ENCODE measurements around the gene NAPEPLD.

DNA sequence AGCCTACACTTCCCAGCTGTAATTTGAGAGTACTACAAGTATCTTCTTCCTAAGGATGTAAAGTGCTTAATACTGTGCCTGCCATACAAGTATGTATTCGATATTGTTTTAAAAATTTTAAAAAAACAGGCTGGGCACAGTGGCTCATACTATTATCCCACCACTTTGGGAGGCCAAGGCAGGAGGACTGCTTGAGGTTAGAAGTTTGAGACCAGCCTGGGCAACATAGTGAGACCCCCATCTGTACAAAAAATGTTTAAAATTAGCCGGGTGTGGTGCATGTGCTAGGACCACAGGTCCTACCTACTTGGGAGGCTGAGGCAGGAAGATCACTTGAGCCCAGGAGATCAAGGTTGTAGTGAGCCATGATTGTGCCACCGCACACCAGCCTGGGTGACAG, 65.7 kb downstream of the NAPEPLD start:
- TF ChIP-seq ZNF274 (IDR thresholded peaks at IDR 0.05; ENCODE audit: borderline replicate concordance, extremely low read depth, low read length) (no peak), YY1 (IDR thresholded peaks at IDR 0.05; ENCODE audit: low read depth, low read length) (no peak), TAF1 (IDR thresholded peaks at IDR 0.05; ENCODE audit: low read depth, low read length) (no peak), RAD21 (IDR thresholded peaks at IDR 0.05 in 1 of 2, conservative IDR thresholded peaks at IDR 0.05 in 1 of 2; ENCODE audit: low read depth in 2 of 2, low read length in 2 of 2) (no peak), EGR1 (IDR thresholded peaks at IDR 0.05; ENCODE audit: borderline replicate concordance, low read depth, low read length) (no peak), HDAC2 (IDR thresholded peaks at IDR 0.05; ENCODE audit: borderline replicate concordance in 1 of 2, low read depth in 2 of 2, low read length in 2 of 2) (no peak), CREB1 (IDR thresholded peaks at IDR 0.05) (no peak)
- TF ChIP-seq, protein P1, sequence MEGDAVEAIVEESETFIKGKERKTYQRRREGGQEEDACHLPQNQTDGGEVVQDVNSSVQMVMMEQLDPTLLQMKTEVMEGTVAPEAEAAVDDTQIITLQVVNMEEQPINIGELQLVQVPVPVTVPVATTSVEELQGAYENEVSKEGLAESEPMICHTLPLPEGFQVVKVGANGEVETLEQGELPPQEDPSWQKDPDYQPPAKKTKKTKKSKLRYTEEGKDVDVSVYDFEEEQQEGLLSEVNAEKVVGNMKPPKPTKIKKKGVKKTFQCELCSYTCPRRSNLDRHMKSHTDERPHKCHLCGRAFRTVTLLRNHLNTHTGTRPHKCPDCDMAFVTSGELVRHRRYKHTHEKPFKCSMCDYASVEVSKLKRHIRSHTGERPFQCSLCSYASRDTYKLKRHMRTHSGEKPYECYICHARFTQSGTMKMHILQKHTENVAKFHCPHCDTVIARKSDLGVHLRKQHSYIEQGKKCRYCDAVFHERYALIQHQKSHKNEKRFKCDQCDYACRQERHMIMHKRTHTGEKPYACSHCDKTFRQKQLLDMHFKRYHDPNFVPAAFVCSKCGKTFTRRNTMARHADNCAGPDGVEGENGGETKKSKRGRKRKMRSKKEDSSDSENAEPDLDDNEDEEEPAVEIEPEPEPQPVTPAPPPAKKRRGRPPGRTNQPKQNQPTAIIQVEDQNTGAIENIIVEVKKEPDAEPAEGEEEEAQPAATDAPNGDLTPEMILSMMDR (IDR thresholded peaks at IDR 0.05; ENCODE audit: control extremely low read depth in 1 of 3, insufficient read depth in 1 of 3, low read depth in 1 of 3, low read length in 3 of 3), result no peak

Measured in H1 (cell line).